Lower leg skin (tissue), 3 donors: ENCODE measurements around the gene LYPD3.
"Not testable (repeated sequence)": the region's sequence is repeated elsewhere in the genome, so short reads cannot be mapped to it uniquely, and the experiment has no call there.

Experiments
- CTCF ChIP-seq, 3 donors: fragments of 450-650 bp; IDR thresholded peaks; one replicate each; pipeline ENCODE4 v1.5.1; 2016; ENCODE audit warnings: antibody characterized with exemption in 3 of 3, mild to moderate bottlenecking in 3 of 3, moderate library complexity in 2 of 3
- POLR2A ChIP-seq, 2 donors: fragments of 450-650 bp; IDR thresholded peaks; one replicate each; pipeline ENCODE4 v1.6.1; 2016 to 2017; ENCODE audit warnings: antibody characterized with exemption in 2 of 2, mild to moderate bottlenecking in 1 of 2, moderate library complexity in 1 of 2

GRCh38 chr19:43512399-43512798 is 47.0 kb upstream of the LYPD3 start:
- TF ChIP-seq CTCF, POLR2A (IDR thresholded peaks at IDR 0.05): not testable (repeated sequence)
